Sciatic nerve (tissue), 2 donors: ENCODE measurements around the gene ANO1. TPM values are rescaled to one million over a fixed set of nuclear protein-coding genes. Genes with fewer than 3 reads are reported as not detected.
"Not testable (repeated sequence)": the region's sequence is repeated elsewhere in the genome, so short reads cannot be mapped to it uniquely, and the experiment has no call there.

Experiments
- ATAC-seq: fragments of 200-7000 bp; cut with Tn5 transposase; one replicate; pipeline ENCODE4 v1.9.1; 2020; ENCODE audit warnings: mild to moderate bottlenecking, moderate library complexity
- DNase-seq: peaks from one replicate; pipeline ENCODE4 v3.0.0-alpha.2; 2020; ENCODE audit warnings: low spot score
- intact Hi-C: fragments of 100-400 bp; cut with DNase I; formaldehyde crosslinking; loops from one replicate; pipeline ENCODE4 v1.14.2; 2022
- total RNA-seq: library from RNA; stranded (reverse); fragmentation: NEBNext Ultra II Directional; extraction: Animal tissue kit (Norgen Biotek cat#: 25700); gene quantifications from one replicate; pipeline ENCODE4 v1.2.1, GENCODE V29; 2021
- donor health status: DM: no; HTN: no; CAD: no.
- donor health status: DM: no; HTN: no; CAD: no.

Gene ANO1
- total RNA-seq, 1 donor from 2014 or later = 3.4 TPM

DNA sequence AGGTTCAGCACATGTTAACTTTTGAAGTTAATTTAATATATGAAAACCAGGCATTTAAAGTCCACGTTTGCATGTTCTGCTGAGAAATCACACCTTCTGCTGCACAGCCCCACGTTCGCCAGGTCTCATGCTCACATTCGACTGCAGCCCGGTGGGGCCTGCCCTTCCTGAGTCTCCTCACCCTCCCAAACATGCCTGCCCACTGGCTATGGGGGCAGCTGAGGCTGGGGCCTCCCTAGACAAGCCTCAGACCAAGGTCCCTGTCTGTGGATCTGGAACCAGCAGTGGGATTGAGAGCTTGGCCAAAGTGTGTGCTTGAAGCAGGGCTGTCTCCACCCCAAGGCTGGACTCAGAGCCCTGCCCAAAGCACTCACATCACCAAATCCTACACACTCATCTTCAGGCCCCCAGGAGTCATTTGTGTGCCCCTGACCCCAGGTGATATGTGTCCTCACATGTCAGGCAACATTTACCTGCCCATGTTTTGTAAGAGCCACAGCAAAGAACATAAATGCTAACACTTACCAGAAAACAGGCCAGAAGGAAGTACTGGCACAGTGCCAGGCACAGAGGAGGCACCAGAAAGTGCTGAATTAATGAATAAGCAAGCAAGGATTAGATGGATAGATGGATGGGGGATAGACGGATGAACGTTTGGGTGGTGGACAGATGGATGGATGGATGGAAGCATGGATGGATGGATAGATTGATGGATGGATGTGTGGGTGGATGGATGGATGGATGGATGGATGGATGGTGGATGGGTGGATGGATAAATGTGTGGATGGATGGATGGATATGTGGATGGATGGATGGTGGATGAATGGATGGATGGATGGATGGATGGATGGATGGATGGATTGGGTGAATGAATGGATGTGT lies 115.5 kb downstream of the ANO1 start:
- DNase-seq = no peak
- ATAC-seq = no peak
- intact Hi-C loops = loop anchor here (5.0 kb wide), 1 partner anchor 506 kb away; no protein-coding TSS in a partner anchor

DNA sequence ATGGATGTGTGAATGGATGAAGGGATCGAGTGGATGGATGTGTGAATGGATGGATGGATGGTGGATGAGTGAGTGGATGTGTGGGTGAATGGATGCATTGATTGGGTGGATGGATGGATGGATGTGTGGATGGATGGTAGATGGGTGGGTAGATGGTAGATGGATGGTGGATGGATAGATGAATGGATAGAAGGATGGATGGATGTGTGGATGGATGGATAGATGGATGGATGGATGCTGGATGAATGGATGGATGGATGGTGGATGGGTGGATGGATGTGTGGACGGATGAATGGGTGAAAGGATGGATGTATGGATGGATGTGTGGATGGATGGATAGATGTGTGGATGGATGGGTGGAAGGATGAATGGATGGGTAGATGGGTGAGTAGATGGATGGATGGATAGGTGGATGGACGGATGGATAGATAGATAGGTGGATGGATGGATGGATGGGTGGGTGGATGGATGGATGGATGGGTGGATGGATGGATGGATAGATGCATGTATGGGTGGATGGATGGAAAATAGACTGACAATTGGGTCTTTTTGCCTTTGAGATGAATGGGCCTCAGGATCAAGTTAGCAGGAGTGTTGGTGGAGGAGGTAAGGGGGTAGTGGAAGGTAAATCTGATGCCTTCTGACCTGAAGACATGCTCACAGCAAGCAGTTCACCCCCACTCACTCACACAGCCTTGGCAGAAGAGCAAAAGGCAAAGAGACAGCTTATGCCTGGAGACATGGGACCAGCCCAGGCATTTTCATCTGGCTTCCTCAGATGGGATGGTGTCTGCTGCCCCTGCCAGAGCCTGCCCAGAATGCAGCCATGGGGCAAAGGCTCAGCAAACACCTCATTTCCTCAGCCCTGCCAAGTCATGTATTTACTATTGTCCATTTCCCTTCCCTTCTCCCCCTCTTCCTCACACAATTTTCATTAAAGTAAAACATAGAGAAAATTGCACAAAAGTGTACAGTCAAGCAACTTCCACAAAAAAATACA lies 117.0 kb downstream of the ANO1 start:
- ATAC-seq (no peak), DNase-seq (no peak)
- intact Hi-C loops = loop anchor here (5.0 kb wide), 1 partner anchor 508 kb away; no protein-coding TSS in a partner anchor

DNA sequence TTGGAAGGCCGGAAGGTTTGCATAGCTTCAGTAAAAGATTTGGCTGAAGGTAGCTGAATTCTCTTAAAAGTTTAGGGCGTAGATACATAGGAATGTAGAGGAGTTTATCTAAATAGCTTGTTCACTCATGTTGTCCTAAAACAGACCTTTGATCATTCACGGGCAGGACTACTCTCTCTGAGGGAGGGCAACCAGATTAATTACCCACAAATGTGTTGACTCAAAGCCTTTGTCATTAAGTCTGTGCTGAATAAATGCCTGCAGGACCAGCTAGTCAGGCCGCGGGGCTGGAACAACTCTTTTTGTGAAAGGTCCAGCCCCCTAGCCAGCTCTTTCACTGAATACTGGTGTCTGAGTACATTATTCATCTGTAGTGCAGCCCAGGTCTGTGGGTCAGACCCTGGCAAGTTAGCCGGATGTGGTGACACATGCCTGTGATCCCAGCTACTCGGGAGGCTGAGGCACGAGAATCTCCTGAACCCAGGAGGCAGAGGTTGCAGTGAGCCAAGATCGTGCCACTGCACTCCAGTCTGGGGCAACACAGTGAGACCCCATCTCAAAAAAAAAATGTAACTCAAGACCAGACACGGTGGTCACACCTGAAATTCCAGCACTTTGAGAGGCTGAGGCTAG lies 122.2 kb downstream of the ANO1 start:
- intact Hi-C loops = no loop called here
- no peak for ATAC-seq
- DNase-seq = no peak

DNA sequence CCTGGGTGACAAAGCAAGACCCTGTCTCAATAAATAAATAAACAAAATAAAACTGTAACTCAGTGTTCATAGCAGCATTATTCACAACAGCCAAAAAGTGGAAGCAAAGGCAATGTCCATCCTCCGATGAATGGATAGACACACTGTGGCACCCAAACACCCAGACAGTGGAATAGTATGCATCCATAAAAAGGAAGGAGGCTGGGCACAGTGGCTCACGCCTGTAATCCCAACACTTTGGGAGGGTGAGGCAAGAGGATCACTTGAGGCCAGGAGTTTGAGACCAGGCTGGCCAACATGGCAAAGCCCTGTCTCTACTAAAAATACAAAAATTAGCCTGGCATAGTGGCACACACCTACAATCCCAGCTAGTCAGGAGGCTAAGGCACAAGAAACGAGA lies 122.9 kb downstream of the ANO1 start:
- ATAC-seq, intact Hi-C loops, DNase-seq: not testable (repeated sequence)

DNA sequence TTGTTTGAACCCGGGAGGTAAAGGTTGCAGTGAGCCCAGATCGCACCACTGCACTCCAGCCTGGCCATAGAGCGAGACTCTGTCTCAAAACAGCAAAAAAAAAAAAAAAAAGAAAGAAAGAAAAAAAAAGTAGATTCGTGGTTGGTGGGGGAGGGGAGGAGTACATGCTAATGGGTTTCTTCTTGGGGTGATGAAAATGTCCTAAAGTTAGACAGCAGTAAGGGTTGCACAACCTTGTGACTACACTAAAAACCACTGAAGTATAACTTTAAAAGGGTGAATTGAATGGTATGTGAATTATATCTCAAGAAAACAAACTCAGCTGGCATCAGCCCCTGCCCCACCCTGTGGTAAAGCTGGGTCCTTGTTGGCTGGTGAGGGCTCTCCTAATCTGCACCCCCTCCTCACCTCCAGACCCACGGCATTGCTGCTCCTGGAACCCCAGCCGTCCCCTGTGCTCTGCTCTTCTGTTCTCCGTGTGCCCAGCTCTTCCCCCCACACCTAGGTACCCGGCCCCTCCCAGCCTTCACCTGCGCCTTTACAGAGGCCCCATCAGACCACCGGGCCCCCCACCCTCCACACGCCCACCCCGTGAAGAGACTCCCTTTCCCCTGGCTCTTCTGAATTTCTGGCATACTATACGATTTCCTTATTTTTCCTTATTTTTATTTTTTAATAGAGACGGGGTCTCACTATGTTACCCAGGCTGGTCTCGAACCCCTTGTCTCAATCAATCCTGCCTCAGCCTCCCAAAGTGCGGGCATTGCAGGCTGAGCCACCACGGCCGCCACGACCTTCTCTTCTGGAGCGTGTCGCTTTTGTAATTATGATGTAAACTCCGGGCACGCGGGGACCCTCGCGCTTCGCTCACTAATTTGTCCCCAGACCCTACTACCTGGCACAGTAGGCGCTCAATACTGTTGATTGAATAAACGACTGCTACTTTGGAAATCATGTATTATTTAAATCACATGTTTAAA lies 124.1 kb downstream of the ANO1 start:
- intact Hi-C loops = no loop called here
- no peak for ATAC-seq
- DNase-seq = no peak

DNA sequence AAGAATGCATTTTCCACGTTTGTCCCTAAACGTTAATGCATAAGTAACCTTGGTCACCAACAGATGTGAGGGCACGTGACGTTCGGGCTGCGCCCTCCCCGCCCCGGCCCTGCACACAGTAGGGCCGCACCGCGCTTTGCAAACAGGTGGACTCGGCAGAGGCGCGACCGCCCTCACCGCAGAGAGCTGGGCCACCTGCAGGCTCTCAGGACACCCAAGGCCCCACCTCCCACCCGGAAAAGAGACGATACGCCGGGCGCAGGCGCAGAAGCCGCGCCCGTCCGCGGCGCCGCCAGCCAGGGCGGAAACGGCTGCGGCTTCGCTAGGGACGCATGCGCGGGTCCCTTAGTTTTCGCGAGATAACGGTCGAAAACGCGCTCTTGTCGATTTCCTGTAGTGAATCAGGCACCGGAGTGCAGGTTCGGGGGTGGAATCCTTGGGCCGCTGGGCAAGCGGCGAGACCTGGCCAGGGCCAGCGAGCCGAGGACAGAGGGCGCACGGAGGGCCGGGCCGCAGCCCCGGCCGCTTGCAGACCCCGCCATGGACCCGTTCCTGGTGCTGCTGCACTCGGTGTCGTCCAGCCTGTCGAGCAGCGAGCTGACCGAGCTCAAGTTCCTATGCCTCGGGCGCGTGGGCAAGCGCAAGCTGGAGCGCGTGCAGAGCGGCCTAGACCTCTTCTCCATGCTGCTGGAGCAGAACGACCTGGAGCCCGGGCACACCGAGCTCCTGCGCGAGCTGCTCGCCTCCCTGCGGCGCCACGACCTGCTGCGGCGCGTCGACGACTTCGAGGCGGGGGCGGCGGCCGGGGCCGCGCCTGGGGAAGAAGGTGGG lies 125.0 kb downstream of the ANO1 start, which contains the start of gene FADD:
TSS of gene FADD (plus strand) at position 377 of the 831 bp plus-strand sequence. CDS start at position 541, 164 bp downstream.
- intact Hi-C loops = no loop called here
- DNase-seq (peak; percentile 94), ATAC-seq (peak; percentile 95)

DNA sequence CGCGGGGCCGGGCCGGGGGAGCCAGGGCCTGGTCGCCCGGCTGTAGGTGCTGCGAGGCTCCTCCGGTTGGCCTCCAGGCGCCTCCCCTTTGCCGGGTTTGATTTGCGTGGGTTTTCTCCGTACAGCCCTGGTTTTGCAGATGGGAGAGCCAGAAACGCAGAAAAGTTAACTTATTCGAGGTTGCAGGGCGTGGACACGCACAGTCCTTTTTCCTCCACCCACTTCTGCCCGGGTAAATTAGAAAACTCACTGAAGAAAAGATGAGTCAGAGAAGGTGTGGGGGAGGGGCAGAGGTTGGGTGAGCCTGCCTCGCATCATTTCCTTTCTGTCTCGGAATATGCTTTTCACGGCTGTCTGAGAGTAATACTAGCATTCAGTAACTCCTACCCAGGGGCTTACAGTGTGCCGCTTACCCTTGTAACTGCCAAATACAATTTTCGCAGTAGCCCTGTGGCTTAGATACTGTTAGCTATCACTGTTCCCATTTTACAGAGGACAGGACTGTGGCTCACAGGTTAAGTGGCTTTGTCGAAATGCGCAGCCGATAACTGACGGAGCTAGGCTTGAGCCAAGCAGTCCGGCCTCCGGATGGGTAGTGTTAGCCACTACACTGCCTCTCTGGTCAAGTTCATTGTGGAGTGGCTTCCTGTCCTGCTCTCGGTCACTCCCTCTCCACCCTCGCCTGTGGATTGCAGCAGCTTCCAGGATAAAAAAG lies 125.8 kb downstream of the ANO1 start:
- intact Hi-C loops = no loop called here
- ATAC-seq (no peak), DNase-seq (peak; percentile 75)

DNA sequence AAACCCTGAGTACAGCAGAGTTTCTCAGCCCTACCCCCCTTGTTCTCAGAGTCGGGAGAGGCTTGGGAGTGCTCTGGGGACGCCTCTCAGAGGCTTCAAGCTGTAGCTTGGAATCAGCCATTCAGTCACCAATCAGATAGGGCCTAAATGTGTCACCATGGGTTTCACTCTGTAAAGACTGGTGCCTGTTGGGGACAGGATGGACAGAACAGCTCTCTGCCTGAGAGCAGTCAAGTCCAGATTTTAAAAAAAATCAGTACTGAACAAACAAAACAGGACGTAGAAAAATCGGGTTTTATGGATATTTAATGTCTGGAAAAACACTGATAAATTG lies 126.3 kb downstream of the ANO1 start:
- intact Hi-C loops = no loop called here
- ATAC-seq (no peak), DNase-seq (no peak)

DNA sequence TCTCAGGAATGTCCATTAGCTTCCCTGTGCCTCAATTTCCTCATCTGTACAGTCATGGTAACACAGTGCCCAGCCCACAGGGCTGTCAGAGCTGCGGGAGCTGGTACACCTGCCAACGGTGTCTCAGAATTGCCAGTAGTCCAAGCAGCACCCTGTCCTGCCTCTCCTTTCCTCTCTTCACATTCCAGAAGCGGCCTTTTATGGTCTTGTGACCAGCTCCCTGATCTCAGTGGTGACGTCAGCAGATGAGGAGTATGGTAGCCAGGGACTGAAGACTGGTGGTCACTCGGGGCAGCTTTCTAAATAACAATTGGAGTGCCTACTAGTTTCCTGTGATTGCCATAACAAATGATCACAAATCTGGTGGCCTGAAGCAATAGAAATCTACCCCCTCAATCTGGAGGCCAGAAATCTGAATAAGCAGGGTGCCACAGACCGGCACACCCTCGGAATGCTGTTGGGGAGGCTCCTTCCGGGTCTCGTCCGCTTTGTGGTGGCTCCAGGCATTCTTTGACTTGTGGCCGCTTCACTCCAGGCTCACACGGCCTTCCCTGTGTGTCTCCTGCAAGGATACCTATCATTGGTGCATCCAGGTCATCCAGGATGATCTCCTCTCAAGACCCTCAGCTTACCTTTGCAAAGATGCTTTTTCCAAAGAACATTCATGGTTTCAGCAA lies 127.1 kb downstream of the ANO1 start:
- ATAC-seq (no peak), DNase-seq (peak; percentile 32)
- intact Hi-C loops = no loop called here

DNA sequence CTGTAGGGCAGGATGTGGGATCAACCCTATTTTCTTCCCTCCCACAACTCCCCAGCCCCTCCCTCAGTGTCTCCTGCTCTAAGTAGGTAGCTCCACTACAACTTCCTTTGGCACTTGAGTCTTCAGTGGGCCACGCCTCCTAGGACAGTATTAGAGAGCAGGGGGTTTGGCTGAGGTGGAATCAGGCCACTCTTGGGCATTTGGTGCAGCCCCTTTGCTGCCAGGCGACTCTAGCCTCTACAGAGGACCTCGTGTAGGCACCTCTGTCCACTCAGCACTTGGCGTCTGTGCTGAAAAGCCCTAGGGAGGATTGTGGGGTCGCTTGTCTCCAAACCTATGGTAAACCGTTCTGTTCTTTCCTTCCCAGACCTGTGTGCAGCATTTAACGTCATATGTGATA lies 127.6 kb downstream of the ANO1 start:
- ATAC-seq (no peak), DNase-seq (no peak)
- intact Hi-C loops = no loop called here

DNA sequence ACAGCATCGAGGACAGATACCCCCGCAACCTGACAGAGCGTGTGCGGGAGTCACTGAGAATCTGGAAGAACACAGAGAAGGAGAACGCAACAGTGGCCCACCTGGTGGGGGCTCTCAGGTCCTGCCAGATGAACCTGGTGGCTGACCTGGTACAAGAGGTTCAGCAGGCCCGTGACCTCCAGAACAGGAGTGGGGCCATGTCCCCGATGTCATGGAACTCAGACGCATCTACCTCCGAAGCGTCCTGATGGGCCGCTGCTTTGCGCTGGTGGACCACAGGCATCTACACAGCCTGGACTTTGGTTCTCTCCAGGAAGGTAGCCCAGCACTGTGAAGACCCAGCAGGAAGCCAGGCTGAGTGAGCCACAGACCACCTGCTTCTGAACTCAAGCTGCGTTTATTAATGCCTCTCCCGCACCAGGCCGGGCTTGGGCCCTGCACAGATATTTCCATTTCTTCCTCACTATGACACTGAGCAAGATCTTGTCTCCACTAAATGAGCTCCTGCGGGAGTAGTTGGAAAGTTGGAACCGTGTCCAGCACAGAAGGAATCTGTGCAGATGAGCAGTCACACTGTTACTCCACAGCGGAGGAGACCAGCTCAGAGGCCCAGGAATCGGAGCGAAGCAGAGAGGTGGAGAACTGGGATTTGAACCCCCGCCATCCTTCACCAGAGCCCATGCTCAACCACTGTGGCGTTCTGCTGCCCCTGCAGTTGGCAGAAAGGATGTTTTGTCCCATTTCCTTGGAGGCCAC lies 128.3 kb downstream of the ANO1 start:
- intact Hi-C loops = no loop called here

DNA sequence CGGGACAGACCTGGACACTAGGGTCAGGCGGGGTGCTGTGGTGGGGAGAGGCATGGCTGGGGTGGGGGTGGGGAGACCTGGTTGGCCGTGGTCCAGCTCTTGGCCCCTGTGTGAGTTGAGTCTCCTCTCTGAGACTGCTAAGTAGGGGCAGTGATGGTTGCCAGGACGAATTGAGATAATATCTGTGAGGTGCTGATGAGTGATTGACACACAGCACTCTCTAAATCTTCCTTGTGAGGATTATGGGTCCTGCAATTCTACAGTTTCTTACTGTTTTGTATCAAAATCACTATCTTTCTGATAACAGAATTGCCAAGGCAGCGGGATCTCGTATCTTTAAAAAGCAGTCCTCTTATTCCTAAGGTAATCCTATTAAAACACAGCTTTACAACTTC lies 128.9 kb downstream of the ANO1 start:
- no peak for DNase-seq
- intact Hi-C loops = no loop called here
- ATAC-seq = no peak

More for the DNA sequence above, 128.3 kb downstream of the ANO1 start:
- no peak for ATAC-seq
- DNase-seq = no peak

DNA sequence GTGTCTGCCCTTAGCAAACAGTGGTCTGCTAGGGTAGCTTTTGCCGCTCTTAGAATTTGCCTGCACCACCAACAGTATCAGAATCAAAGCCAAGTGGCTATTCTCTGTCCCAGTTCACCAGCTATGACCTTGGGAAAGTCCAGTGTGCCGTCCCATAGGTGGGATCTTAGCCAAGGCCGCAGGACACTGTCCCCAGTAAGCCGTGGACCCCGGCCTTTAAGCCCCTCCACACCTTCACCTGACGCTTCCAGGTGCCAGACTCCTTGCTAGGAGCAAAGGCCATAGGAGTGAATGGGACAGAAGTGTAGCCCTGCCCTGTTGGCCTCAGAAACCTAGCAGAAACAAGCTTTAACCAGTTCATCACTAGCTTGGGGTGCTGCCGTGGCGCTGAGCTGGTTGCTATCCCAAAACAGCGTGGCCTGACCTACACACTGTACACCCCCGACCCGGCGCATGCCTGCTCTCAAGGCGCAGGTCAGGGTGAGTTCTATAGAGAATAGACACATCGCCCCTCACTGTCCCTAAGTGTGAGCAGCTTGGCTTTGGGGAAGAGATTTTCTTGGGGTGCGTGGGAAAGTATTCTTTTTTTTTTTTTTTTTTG lies 129.5 kb downstream of the ANO1 start:
- ATAC-seq (no peak), DNase-seq (peak; percentile 49)
- intact Hi-C loops = no loop called here

DNA sequence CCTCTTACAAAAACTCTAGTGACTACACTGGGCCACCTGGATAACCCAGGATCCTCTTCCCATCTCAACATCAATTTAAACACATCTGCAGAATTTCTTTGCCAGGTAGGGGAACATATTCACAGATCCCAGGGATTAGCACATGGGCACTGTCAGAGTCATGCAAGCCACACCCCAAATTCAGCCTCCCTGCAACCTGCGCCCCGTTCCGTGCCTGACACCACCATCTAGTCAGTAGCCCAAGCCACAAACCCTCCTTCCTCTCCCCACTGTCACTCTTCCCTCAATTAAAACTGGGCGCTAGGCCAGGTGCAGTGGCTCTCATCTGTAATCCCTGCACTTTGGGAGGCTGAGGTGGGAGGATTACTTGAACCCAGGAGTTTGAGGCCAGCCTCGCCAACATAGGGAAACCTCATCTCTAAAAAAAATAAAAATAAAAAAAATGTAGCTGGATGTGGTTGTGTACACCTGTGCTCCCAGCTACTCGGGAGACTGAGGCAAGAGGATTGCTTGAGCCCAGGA lies 131.3 kb downstream of the ANO1 start:
- DNase-seq (peak; percentile 44), ATAC-seq (no peak)
- intact Hi-C loops = no loop called here

DNA sequence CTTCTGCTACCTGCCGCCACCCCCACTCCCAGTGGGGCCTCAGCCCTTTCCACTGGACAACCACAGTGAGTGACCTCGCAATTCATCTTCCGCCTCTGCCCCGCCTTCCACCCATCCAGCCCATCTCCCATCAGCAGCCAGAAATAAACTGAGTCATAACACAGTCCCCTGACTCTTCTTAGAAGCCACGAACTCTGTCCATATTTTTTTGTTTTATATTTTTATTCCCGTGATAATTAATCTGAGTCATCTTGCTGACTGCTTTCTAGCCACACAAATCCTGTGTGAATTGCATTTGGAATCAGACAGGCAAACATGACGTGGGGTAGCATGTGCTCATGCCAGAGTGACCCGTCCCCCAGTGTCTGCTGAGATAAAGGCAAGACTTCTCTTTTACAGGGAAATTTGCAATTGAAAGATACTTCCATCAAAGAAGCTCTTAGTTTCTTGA lies 132.0 kb downstream of the ANO1 start:
- intact Hi-C loops = no loop called here
- DNase-seq = peak; percentile 63
- ATAC-seq = peak; percentile 84
